Measurements from ENCODE around the gene MIGA2. TPM values are rescaled to one million over a fixed set of nuclear protein-coding genes. Genes with fewer than 3 reads are reported as not detected.

The MIGA2 gene
- total and polyA plus RNA-seq, 8 donors = 7.5 to 30.9 (median 9.8) TPM

- no peak overlapping the region for H3K4me3 ChIP-seq
- peaks cover 0 to 11% (median 0%) of the 10 kb centered on the region in 3 donors for H3K36me3 ChIP-seq
- no peaks in the 10 kb centered on the region for H3K9me3 ChIP-seq
- no peak for FAIRE-seq
- 80 to 84% methylated on average over 5 of the region's 5 CpGs for WGBS, 2 donors
- intact Hi-C loops (cut with DNase I) = no loop called here
- no peaks in the 10 kb centered on the region for H3K27me3 ChIP-seq
- no peak for DNase-seq
- peaks cover 7% of the 10 kb centered on the region in 3 donors for H3K4me1 ChIP-seq
- ATAC-seq = no peak
- TF ChIP-seq, protein P1, sequence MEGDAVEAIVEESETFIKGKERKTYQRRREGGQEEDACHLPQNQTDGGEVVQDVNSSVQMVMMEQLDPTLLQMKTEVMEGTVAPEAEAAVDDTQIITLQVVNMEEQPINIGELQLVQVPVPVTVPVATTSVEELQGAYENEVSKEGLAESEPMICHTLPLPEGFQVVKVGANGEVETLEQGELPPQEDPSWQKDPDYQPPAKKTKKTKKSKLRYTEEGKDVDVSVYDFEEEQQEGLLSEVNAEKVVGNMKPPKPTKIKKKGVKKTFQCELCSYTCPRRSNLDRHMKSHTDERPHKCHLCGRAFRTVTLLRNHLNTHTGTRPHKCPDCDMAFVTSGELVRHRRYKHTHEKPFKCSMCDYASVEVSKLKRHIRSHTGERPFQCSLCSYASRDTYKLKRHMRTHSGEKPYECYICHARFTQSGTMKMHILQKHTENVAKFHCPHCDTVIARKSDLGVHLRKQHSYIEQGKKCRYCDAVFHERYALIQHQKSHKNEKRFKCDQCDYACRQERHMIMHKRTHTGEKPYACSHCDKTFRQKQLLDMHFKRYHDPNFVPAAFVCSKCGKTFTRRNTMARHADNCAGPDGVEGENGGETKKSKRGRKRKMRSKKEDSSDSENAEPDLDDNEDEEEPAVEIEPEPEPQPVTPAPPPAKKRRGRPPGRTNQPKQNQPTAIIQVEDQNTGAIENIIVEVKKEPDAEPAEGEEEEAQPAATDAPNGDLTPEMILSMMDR (IDR thresholded peaks at IDR 0.05) = no peak
- H3K27ac ChIP-seq = no peak overlapping the region
Observed at GRCh38 chr9:129054163-129054851, 17.9 kb downstream of the MIGA2 start.

DNA sequence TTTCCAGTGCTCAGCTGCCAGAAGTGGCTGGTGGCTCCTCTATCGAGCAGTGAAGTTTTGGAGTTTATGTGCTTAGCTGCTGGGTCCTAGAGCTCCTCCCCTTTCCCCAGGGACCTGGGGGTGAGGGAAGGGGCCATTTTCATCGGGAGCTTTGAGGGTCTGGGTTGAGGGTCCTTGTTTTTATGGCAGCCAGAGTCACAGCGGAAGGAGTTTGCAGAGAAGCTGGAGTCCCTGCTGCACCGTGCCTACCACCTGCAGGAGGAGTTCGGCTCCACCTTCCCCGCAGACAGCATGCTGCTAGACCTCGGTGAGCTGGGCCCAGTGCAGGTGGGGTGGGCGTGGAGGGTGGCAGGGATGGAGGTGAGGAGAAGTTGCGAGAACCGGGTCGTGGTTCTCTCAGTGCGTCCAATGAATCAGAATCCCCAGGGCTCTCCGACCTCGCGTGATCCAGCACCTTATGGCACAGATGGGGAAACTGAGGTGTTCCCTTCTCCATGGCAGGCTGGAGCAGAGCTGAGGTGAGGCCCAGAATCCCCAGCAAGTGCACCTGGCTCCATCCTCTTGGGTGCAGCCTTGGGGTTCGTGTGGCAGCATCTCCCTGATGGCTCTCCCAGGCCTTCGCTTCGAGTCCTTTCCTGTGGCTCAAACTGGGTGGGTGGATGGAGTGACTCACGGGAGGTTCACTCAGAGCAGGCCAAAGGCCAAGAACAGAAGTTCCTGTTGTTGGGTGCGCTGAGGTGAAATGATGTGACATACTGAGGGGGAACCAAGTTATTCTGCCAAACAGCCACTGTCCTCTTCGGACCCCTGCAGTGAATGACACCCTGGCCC, 22.8 kb downstream of the MIGA2 start:
- DNase-seq (peak in 1 of 6 donors; percentile 60), FAIRE-seq (no peak), ATAC-seq (no peak)
- Histone ChIP-seq H3K9me3 (no peaks in the 10 kb centered on the region), H3K4me1 (no peaks in the 10 kb centered on the region), H3K27ac (no peak overlapping the region), H3K36me3 (peaks cover 0 to 6% (median 5%) of the 10 kb centered on the region in 3 donors), H3K27me3 (no peaks in the 10 kb centered on the region), H3K4me3 (no peak overlapping the region)
- intact Hi-C loops (cut with DNase I) = no loop called here
- TF ChIP-seq, protein P1 (IDR thresholded peaks at IDR 0.05) = no peak
- WGBS, 2 donors = 88 to 92% methylated on average over 21 of the region's 21 CpGs

GRCh38 chr9:129059796-129060785, 23.7 kb downstream of the MIGA2 start:
- ATAC-seq (no peak), FAIRE-seq (no peak), DNase-seq (peak in 1 of 6 donors; percentile 50)
- TF ChIP-seq, protein P1 (IDR thresholded peaks at IDR 0.05) = no peak
- intact Hi-C loops (cut with DNase I) = no loop called here
- Histone ChIP-seq H3K36me3 (peaks cover 0 to 6% (median 5%) of the 10 kb centered on the region in 3 donors), H3K9me3 (no peaks in the 10 kb centered on the region), H3K27me3 (no peaks in the 10 kb centered on the region), H3K4me1 (no peaks in the 10 kb centered on the region), H3K4me3 (no peak overlapping the region), H3K27ac (no peak overlapping the region)
- WGBS, 2 donors = 93 to 94% methylated on average over 37 of the region's 37 CpGs

DNA sequence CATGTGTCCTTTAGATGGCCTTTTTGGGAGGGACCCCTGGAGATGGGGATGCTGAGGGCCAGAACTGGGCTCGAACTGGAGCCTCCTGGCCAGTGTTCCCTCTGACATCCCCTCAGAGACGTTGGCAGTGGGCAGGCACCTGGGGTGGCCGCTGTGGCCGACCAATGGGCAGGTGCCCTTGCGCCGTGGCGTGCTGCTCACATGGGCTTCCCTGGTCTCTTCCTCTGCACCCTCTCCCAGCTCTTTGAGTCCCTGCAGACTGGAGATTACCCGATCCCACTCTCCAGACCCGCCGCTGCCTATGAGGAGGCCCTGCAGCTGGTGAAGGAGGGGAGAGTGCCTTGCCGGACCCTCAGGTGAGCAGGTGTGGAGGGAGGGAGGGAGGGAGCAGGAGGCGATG, 24.6 kb downstream of the MIGA2 start:
- H3K27ac ChIP-seq = no peak overlapping the region
- H3K36me3 ChIP-seq = peaks cover 0 to 6% (median 5%) of the 10 kb centered on the region in 3 donors
- WGBS, 2 donors = 94 to 97% methylated on average over 10 to 12 of the region's 12 CpGs
- intact Hi-C loops (cut with DNase I) = no loop called here
- ATAC-seq (no peak), DNase-seq (peak in 1 of 6 donors; percentile 46), FAIRE-seq (no peak)
- H3K4me3 ChIP-seq = no peak overlapping the region
- no peaks in the 10 kb centered on the region for H3K27me3 ChIP-seq
- TF ChIP-seq, protein P1 (IDR thresholded peaks at IDR 0.05) = no peak
- no peaks in the 10 kb centered on the region for H3K4me1 ChIP-seq
- no peaks in the 10 kb centered on the region for H3K9me3 ChIP-seq

Measured in pancreas (tissue), 10 donors.